ENCODE data around the gene CHML.

GRCh38 chr1:241630005-241630404 lies 10.2 kb downstream of the CHML start:
- no peak for TF ChIP-seq CTCF (IDR thresholded peaks at IDR 0.05)
- no peak for TF ChIP-seq POLR2A (IDR thresholded peaks at IDR 0.05)
- no peak for TF ChIP-seq EP300 (IDR thresholded peaks at IDR 0.05)

Measured in sigmoid colon (tissue), 4 donors.